HG03066 (cell line): ENCODE measurements around the gene CDH4.

Experiments
- ATAC-seq: cut with Tn5 transposase; IDR thresholded peaks from one replicate; pipeline ENCODE4 v1.9.1; 2021; ENCODE audit warnings: low read depth; ENCODE audit not compliant: unreplicated experiment

Gene CDH4

DNA sequence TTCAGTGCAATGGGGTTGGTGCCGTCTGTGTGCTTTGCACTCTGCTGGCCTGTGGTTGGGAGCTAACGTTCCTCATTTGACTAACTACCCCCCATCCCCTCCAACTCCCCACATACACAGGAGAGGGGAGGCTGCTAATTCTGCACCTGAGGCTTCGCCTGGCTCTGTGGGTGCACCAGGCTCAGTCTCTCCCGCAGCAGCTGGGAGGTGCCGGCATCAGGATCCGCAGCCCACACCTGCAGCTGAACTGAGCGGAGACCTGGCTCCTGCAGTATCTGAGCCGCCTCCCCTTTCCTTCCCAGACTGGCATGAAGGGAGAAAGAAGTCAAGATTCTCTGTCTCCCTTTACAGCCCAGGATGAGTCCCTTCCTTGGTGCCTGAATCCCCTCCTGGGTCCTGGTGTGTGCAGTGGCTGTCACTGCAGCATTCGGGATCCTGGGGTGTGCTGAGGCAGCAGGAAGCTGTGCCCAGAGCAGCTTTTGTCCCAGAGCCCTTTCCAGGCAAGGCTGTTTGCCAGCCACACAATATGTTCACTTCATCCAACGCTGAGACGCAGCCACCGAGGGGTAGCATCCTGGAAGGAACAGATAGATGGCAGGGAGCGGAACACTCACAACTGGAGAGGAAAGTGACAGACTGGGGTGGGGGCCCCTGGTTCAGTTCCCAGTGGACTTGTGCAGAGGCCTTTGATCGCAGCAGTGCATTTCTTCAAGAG, 70.2 kb downstream of the CDH4 start:
- no peak for ATAC-seq

DNA sequence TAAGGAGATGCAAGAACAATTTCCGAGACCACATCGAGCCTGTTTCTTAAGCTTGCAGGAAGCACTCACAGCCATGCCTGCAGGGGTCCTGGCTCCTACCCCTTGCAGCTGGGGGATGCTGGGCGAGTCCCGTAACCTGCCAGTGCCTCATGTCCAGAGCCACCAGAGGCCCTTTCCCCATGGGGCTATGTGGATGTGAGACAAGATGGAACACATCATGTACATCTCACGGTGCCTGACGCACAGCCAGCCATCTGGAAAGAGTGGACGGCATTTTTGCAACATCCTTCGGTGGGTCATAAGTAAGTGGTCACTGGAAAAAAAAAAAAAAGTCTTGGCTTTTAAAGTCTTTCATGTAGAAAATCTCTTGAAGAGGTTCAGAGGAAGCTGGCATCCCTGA, 72.8 kb downstream of the CDH4 start:
- ATAC-seq = no peak

DNA sequence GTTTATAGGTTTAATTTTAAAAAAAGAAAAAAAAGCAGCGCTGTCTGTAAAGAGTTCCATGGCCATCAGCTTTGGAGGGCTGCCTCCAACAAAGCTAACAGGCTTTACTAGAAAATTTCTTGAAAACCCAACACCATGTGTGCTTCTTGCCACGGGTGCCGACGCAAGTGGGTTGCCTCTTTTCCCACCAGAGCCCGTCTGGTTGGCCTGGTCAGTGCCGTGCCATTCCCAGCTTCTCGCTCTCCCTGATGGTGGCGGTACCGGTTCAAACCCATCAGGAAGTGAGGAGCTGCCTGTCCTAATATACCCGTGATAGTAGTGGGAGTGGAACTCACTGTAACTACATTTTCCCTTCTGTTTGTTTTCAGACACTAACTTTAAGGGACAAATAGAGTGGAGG, 73.7 kb downstream of the CDH4 start:
- ATAC-seq = no peak

DNA sequence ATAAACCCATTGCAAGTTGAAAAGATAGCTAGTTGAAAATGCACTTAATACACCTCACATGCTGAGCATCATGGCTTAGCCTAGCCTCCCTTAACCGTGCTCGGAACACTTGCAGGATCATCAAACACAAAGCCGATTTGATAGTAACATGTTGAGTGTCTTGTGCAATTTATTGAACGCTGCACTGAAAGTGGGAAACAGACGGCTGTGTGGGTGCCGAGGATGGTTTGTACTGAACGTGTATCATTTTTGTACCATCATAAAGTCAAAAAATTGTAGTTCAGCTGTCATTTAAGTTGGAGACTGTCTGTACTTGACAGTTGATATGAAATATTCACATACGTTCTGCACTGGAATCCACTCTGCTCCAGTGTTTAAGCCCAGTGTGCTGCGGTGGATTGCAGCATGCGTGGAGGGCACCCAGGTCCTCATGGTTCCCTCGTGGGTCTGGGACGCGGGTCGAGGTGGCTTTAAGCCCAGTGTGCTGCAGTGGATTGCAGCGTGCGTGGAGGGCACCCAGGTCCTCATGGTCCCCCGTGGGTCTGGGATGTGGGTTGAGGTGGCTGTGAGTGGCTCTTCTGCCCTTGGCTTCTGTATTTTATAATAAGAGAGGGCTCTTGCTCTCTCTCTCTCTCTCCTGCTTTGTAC, 77.0 kb downstream of the CDH4 start:
- ATAC-seq = no peak

DNA sequence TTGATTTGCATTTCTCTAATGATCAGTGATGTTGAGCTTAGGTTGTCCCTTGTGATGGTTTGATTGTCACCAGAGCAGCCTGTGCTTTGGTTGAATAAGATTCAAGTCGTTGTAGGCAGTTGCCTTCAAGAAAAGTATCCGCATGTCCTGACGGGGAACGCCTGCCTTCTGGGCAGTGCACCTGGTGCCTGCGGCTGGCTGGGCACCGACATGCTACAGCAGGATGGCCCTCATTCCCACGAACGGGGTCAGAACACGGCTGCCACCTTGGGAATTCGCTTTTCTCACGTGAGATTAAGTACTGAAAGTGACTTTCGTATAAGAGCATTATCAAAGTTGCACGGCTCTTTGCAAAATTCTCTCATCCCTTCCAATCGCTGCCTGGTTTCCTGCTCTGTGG, 78.4 kb downstream of the CDH4 start:
- no peak for ATAC-seq

DNA sequence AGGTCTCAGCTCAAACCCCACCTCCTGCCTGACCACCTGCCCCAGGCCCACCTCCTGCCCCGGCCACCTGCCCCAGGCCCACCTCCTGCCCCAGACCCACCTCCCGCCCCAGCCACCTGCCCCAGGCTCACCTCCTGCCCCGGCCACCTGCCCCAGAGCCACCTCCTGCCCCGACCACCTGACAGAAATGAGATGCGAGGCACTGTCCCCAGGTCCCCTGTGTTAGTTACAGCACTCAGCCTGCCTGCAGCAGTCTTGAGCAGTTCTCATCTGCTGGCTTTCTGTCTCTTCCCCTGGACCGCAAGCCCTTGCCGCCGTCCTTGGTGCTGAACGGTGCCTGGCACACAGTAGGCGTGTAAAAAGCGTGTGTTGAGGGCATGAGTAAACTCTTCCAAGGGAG, 79.5 kb downstream of the CDH4 start:
- no peak for ATAC-seq

DNA sequence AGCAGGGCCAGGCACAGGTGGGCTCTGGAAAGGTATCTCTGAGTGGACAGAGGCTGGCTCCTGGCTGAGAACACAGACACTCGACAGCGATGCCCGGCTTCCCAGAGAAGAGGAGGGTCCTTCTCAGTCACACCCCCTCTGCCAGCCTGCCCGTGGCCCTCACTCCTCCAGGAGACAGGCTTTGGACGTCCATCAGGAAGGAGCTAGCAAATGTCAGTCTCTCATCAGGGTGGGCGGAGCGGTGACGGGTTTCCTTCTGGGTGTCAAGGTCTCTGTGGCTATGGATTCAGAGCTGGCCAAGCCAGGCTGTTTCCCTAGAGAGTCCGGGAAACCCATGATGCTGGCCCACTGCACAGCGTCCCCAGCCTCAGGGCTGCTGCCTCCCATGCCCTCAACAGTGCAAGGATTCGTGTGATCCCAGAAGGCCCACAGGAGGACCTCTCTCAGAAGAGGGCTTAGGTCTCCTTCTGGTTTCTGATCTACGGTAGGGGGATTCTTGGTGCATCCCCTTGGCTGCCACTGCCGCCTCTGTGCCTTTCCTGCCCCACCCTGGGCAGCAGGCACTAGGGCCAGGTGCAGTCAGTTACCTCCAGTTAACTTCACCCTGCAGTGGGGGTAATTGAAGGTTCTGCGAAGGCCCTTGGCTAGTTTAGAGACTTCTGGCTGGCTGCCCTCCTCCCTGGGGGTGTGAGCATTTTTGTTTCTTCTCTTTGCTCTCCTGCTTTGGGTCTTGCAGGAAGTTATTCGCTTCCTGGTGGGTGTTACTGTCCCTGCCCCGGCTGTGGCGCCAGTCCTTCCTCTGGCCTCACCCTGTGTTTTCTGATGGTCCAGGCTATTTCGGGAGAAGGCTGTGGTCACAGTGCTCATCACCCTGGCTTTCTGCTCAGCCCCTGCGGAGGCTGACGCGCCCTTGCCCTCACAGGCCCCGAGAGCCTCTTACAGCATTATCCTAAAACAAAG, 80.2 kb downstream of the CDH4 start:
- no peak for ATAC-seq

DNA sequence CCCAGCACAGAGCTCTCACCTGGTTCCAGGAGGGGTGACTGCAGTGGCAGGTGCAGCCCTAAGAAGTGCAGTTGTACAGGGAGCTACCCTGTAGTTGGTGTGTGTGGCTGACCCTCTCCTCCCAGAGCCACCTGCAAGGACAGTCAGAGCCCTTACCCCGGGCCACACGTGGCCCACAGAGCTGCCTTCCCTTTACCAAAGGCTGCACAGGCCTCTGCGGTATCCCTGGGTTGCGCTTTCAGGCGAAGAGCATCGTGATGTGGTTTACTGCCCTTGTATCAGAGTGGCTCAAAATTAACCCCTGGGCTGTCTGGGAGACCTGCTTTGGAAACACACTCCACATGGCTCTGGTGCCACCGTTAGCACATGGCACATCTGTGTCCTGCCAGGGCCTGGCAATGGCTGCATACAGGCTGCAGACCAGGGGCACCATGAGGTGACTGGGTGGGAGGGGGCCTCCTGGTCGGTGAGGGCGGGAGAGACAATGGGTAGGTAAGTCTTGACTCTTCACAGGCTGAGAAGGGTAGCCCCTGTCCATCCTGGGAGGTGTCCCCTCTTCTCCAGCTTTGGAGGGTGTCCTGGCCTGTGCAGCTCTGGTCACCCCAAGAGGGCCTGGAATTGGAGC, 81.5 kb downstream of the CDH4 start:
- ATAC-seq = no peak

DNA sequence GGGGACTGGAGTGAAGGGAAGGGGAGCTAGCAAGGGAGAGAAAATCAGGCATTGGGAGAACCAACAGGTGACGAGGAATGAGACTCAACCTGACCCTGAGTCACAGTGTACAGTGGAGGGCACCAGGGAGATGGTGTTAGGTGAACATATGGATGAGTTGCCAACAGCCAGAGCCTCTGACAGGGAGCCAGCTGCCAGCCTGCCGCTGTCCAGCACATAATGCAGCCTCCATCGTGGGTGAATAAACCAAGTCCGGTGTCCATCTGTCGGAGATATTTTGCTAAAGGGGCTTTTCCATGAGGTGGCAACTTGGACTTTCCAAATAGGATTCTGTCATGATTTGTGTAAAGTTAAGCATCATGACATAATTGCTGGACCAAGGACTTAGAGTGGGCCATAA, 88.1 kb downstream of the CDH4 start:
- ATAC-seq = no peak

DNA sequence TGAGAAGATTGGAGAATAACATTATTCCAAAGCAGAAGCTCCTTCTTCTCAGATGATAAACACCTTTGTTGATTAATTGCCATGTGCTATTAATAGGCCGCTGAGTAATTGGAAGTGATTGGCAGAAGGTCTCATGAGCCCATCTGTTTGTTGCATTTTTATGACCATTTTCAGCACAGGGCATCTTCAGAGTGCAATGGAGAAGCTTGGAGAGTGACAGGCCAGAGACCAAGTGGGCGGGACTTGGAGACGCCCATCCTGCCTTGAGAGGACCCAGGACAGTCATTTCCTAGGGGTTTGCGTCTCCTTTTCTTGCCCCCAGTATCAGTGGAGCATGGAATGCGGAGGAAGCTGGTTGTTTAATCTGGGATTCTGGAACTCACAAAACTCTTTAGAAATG, 89.5 kb downstream of the CDH4 start:
- ATAC-seq = no peak

DNA sequence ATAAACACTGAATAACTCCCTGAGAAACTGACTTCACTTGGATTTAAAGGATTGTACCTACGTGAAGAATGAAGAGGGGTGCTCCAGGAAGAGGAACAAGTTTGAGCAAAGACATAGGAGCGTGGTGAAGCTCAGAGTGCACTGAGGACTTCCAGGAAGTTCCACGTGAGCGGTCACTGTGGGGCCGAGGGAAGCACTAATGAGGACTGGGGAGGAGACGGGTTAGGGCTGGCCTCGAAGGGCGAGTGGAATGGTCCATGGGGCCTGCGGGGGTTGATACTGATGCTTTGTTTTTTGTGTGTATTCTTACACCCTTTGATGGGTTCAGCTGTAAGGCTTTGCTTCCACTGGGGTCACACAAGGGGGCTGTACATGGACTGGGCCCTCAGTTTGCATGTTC, 91.9 kb downstream of the CDH4 start:
- ATAC-seq = no peak

DNA sequence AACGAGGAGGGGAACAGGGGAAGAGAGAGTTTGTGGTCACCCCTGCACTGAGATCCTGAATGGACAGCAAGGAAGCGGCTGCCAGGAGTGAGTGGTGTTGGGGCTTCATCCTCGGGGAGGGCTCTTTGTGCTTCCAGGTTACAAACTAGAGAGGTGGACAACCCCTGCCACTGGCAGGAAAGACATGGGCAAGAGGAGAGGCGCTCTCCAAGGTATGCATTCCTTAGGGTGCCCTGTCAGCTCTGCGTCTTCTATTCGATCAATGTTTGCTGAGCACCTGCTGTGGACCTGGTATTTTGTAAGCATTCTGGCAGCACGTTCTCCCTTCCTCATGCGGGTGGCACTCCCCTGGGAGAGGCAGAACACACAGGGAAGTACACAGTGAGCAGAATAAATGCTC, 93.6 kb downstream of the CDH4 start:
- no peak for ATAC-seq

DNA sequence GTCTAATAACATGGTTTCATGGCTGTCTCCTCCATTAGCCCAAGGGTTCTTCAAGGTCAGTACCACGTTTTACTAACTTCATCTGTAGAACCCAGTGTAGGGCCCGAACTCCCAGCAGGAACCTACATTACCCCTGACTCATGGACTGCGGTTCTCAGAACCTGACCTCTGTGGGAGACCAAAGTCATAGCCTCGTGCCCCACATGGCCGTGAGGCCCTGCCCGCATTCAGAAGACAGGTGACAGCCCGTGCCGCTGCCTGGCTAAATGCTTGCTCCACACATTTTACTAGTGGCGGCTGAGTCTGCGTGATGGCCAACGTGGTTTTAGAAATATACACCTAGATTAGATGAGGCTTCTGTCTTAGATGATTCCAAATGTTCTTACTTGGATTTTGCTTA, 94.9 kb downstream of the CDH4 start:
- ATAC-seq = no peak

DNA sequence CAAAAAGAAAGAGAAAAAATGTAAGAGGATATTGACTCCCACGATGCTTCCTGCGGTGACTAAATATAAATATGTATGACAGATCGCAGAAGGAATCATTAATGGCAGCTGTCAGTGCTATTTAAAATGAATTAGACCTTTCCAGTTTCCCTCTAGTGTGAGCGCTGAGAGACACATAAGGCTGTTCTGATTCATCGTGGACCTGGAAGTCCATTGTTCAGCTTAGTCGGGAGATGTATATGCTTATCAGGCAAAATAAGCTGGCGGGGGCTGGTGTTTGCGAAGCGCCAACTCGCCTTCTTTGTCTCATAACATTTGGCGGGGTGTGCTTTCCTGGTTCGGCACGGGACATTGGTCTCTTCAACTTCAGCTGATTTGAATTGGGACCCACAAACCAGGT, 95.4 kb downstream of the CDH4 start:
- ATAC-seq = no peak

DNA sequence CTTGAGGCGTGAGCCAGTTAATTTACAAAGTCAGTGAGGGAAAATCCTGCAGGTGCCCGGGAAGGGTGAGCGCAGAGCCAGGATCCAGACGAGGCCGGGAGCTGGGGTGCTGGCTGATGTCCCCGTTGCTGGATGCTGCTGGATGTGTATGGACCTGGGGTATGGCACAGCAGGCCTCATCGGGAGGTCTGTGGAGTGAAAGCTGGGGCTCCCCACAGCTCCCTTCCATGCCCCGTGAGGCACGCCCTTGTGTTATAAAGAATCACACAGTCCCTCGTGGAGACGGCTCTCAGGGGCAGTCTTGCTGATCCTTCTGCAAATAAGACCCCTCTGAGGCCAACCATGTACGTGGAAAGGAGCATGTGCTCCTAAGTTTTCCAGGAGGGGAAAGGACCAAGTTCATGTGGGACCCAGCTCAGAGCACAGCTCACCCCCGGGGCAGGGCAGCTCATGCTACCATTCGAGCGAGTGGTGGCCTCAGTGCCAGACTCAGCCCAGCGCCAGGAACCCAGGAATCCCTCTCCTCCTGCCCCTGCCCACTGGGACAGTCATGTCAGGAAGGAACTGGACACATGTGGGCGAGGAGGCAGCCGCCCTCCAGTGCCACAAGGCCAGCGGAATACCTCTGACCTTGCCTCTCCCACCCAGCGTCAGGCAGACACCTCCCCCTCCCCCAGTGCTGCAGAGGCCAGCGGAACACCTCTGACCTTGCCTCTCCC, 97.5 kb downstream of the CDH4 start:
- no peak for ATAC-seq

DNA sequence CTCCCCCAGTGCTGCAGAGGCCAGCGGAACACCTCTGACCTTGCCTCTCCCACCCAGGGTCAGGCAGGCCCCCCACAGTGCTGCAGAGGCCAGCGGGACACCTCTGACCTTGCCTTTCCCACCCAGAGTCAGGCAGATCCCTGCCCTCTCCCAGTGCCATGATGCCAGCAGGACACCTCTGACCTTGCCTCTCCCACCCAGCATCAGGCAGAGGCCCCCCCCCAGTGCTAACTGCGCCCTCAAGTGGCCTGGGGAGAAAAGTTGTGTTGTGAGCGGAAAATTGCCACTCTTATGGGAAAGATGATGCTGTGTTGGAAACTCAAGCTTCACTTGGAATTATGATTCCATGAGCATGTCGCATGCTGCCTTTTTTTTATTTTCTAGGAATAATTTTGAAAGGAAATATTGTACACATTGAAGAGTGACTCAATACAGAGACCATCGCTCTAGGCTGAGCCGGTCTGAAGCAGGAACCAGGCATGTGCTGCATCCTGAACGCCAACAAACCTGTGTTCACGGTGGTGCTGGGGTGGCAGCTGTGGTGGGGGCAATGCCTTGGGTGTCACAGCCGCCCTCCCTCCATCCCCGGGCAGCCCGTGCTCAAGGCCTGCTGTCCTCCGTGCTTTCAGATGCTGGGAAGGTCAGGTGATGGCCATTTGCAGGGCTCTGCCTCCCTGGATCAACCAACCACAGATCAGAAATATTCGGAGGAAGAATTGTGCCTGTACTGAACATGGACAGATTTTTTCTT, 98.6 kb downstream of the CDH4 start:
- no peak for ATAC-seq

DNA sequence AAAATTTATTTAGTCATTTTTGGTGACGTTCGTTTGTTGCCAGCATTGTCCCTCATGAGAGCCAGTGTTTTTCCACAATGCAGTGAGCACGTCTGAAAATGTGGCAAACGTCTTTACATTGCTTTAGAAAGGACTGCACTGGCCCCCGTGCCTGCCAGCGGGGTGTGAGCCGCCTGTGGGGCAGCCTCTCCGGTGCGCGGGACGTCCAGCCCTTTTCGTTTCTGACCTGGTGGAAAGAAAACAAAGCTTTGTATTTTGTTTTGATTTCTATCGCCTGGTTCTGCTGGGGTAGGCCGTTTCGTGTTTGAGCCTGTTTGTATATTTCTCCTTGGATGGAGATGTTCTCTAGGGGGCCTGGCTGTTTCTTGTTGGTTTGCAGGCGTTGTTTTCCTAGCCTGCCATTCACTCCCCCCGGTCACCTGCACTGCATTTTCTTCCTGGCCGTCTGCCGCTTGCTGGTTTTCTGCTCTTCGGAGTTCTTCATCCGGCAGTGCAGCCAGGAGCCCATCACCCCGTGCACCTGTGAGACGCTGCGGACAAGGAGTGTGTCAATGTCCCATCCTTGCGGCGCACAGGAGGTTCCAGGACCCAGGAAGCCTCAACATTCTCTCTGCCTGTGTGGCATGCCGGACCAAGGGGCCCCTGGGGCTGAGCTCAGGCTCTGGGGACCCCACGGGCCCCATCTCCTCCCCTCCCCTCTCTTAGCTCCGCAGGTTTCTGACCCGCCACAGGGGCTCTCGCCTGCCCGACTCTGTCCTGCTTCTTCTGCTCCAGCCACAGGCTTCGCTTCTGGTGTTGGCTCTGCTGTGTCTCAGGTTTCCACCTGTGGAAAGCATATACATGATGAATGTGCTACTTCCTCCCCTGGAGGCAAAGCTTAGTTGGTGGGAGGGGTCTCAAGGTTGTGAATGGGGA, 100.5 kb downstream of the CDH4 start:
- ATAC-seq = no peak

DNA sequence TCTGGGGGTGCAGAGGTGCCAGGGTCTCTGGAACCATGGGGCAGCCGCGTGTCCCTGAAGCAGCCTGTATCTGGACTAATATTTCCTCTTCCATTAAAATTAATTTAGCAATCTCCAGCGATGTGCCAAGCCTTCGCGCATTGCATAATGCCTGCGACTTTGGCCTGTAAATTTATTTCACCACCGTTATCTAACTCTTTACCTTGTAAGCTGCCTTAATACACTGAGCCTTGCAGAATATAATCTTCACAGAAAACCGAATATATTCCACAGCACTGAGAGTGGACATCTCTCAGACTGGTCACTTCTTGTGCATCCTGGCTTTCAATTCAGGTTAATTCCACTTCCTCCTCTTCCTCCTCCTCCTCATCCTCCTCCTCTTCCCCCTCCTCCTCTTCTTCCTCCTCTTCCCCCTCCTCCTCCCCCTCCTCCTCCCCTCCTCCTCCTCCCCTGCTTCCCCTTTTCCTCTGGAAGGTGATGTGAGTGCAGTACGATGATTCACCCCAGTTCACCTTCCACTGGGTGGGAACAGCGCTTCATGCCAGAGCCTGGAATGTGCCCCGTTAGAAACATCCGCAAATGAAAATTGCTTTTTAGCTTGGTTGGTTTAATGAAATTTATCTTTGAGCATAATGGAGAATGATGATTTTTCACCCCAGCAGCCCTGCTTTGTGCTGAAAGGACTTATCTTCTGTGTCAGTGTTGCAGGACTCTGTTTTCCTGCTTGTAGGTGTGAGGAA, 101.4 kb downstream of the CDH4 start:
- no peak for ATAC-seq
